T47D (cell line): Measurements from ENCODE around the gene KAZALD1.
"Not testable (repeated sequence)": the region's sequence is repeated elsewhere in the genome, so short reads cannot be mapped to it uniquely, and the experiment has no call there.

Source experiments
- DNase-seq, 2 experiments: peaks; one replicate each; pipeline versions ENCODE4 v3.0.0 to v3.0.0-alpha.2; 2011 to 2012; ENCODE audit warnings: low read depth in 1 of 2, low spot score in 1 of 2
- JUND ChIP-seq: IDR thresholded peaks from 2 replicates; pipeline ENCODE4 v1.6.1; 2012; ENCODE audit warnings: low read depth
- in situ Hi-C: cut with HindIII; loops from 2 replicates; pipeline ENCODE4 v1.10.0; 2016; ENCODE audit warnings: low sequenced_read_pairs, low pct_unique_long_range_greater_than_20kb

KAZALD1 gene

GRCh38 chr10:101033276-101033675, 28.5 kb upstream of the KAZALD1 start:
- in situ Hi-C loops, result no loop called here
- no peak for DNase-seq
- TF ChIP-seq JUND, result no peak

- in situ Hi-C loops, DNase-seq: not testable (repeated sequence)
These were observed 27.4 kb upstream of the KAZALD1 start for GRCh38 chr10:101034404-101034803.

DNA sequence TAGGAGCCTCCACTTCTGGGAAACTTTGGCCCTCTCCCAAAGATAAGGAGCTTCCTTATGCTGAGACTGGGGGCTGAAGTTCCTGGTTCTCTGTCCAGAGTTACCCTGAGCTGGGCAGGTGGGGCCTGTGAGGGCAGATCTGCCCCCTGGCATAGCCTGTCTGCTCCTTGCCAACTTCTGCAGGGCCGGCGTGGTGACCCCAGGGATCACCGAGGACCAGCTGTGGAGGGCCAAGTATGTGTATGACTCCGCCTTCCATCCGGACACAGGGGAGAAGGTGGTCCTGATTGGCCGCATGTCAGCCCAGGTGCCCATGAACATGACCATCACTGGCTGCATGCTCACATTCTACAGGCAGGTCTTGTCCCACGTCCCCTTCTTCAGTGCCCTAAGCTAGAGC, 26.5 kb upstream of the KAZALD1 start:
- DNase-seq, result no peak
- no peak for TF ChIP-seq JUND
- in situ Hi-C loops, result no loop called here

- no peak for DNase-seq
- in situ Hi-C loops, result no loop called here
- TF ChIP-seq JUND, result no peak
These were observed 25.7 kb upstream of the KAZALD1 start for GRCh38 chr10:101035916-101036702.

- TF ChIP-seq JUND, result no peak
- DNase-seq, result no peak
- in situ Hi-C loops, result no loop called here
These were observed 25.1 kb upstream of the KAZALD1 start for GRCh38 chr10:101036726-101037125.

- DNase-seq, result no peak
- in situ Hi-C loops, result no loop called here
- no peak for TF ChIP-seq JUND
These were observed 23.3 kb upstream of the KAZALD1 start for GRCh38 chr10:101038484-101038883.

- no peak for TF ChIP-seq JUND
- no peak for DNase-seq
- in situ Hi-C loops, result no loop called here
These were observed 21.7 kb upstream of the KAZALD1 start for GRCh38 chr10:101040061-101040460.

DNA sequence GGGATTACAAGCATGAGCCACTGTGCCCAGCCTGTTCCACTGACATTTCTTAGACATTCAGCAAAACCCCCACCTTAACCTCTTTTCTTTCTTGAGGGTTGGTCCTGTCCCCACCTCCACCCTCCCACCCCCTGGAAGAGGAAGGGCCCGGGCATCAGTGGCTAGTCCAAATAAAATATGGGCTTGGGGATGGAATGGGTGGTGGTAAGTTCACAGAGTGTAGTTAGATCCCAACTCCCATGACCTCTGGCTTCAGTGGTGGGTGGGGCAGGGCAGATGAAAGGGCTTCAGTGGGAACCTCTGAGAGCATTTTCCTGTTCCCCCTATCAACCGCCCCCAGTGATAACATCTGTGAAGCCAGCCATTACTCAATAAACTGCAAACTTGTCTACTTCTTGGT, 20.9 kb upstream of the KAZALD1 start:
- TF ChIP-seq JUND, result no peak
- no peak for DNase-seq
- in situ Hi-C loops, result no loop called here

GRCh38 chr10:101041252-101041761, 20.5 kb upstream of the KAZALD1 start:
- DNase-seq, result peak in 1 of 2 experiments; percentile 94
- no peak for TF ChIP-seq JUND
- in situ Hi-C loops, result no loop called here

DNA sequence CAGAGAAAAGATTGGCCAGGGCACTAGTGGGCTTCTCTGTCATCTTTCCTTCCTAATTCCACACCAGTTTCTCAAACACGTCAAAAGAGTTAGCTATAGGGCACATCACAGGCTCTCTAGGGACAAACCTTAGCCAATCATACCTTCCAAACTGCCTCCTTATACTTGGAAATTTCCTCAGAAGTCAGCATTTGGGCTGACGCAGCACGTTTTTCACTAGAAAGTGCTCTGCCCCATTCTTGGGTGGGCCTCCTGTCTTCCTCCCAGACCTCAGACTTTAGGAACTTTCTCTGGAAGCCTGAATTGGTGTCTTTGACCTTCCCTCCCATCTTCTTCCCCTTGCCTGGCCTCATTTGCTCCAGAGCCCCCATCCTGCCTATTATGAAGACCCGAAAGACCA, 19.7 kb upstream of the KAZALD1 start:
- TF ChIP-seq JUND, result no peak
- DNase-seq, result no peak
- in situ Hi-C loops, result no loop called here

DNA sequence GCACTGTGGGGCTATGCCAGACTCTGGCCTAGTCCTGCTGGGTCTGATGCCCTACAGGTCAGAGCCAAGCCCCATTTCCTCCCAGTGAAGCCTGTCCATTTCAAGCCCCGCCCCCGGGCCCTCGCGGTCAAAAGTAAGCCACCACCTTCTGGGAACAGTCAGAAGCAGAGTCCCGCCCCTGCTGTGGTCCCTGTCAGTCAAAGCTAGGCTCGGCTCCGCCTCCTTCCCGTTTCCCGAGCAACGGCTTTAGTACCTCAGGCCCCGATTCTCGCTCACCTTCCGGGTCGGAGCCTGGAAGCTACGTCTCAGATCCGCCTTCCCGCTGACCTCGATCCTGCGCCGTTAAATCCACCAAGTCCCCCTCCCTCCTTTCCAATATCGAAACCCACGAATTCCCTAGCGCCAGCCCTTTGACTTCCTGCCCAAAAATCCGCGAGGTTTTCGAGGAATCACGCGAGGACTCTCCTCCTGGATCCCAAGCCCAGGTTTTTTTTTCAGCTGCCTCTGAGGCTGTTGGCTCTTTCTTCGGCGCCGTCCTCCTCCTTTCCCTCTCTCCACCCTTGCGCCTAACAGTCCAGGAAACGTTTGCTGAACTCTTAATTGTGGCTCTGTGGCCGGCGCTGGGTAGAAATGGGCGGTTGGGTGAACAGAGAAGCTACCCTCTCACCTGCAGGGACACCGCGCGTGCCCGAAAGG, 19.0 kb upstream of the KAZALD1 start:
- peak; percentile 87 to 99 for DNase-seq
- no peak for TF ChIP-seq JUND
- in situ Hi-C loops, result no loop called here

DNA sequence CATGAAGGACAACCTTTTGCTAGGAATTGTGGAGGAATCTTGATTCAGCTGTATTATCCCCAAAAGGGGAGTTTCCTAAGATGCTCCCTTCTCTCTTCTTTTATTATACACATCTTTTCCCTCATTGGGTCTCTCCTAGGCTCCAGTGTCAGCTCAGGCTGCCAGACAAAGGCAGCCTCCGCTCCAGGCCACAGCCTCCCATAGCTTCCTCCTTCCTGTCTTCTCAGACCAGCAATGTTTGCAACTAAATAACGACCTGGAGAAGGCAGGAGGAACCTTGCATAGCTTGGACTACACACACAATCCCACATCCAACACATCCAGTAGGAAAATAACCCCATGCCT, 18.5 kb upstream of the KAZALD1 start:
- in situ Hi-C loops, result no loop called here
- no peak for TF ChIP-seq JUND
- DNase-seq, result no peak

DNA sequence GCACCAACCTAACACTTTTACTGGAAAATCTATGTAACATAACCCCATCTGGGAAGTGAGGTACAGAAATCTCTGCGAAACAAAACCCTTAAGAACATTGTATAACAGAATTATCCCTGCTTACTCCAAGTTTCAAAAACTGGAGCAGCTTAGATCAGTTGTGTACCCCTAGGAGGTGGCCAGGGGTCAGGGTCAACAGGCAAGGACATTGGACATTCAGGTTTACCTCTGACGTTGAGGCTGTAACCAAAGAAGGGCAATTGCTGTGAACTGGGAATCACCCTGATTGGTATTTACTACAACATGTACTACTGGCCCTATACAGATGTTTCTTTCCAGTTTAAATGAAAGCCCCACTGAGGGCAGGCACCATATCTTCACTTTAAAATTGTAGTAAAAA, 17.7 kb upstream of the KAZALD1 start:
- DNase-seq, result no peak
- in situ Hi-C loops, result no loop called here
- no peak for TF ChIP-seq JUND
